ENCODE data around the gene RASL11A.

DNA sequence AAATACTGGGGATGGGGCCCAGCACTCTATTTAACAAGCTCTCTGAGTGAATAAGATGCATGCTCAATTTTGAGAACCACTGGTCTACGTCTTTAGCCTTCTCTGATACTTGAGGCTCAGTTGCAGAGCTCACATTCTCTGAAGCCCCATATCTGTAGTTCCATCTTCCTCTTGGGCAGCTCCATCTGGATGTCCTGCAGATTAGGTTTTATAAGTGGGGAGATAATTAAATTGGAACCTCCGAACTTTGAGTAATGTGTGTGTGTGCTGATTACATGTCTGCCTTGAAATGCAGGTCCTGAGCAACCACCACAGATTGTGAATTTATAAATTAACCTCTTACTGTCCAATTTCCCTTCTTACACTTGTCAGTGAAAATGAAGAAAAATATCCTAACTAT is 7.2 kb upstream of the RASL11A start:
- no peak for TF ChIP-seq CTCF (conservative IDR thresholded peaks at IDR 0.05)
- no peak for TF ChIP-seq EZH2 (IDR thresholded peaks at IDR 0.05; ENCODE audit: low read depth)

All from PC-9 (cell line).